ENCODE data around the gene NFIA.

- no peak for TF ChIP-seq EZH2 (IDR thresholded peaks at IDR 0.05; ENCODE audit: low read length)
- TF ChIP-seq CTCF (optimal IDR thresholded peaks at IDR 0.05 in 1 of 3, IDR thresholded peaks at IDR 0.05 in 1 of 3, conservative IDR thresholded peaks at IDR 0.05 in 1 of 3; ENCODE audit: extremely low read depth in 1 of 3, insufficient read depth in 2 of 3, low read length in 3 of 3): no peak
These were observed 217.1 kb downstream of the NFIA start for GRCh38 chr1:61299463-61299862.
